Glomerular endothelial cell (primary cell): ENCODE results near the gene RAD21L1. TPM values are rescaled to one million over a fixed set of nuclear protein-coding genes. Genes with fewer than 3 reads are reported as not detected.

Experiments used
- DNase-seq: peaks from one replicate; pipeline ENCODE4 v3.0.0-alpha.2; 2011; ENCODE audit warnings: low read depth, low spot score; ENCODE audit errors: extremely low read depth
- total RNA-seq: library from RNA; depleted of rRNA; stranded (reverse); fragments of >200 nt; gene quantifications from 2 replicates; pipeline ENCODE4 v1.2.3, GENCODE V29; 2015

Gene RAD21L1
- total RNA-seq, 1 donor from 2014 or later: not detected

DNA sequence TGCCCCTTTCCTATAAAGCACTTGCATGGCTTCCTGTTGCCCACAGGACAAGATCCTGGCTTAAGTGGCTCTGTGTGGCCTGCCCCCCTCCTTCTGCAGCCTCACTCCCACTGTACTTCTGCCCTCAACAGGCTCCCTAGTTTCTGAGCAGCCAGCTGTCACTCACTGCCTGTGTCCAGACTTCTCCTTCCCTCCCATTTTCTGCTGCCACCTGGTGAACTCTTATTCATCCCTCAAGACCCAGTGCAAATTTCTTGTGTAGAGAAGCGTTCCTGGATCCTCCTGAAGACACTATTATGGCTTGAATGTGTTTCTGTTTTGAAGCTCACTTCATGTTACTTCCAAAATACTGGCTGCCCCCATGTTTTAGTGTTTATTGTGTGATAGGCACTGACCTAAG lies 66.8 kb downstream of the RAD21L1 start:
- DNase-seq: no peak

DNA sequence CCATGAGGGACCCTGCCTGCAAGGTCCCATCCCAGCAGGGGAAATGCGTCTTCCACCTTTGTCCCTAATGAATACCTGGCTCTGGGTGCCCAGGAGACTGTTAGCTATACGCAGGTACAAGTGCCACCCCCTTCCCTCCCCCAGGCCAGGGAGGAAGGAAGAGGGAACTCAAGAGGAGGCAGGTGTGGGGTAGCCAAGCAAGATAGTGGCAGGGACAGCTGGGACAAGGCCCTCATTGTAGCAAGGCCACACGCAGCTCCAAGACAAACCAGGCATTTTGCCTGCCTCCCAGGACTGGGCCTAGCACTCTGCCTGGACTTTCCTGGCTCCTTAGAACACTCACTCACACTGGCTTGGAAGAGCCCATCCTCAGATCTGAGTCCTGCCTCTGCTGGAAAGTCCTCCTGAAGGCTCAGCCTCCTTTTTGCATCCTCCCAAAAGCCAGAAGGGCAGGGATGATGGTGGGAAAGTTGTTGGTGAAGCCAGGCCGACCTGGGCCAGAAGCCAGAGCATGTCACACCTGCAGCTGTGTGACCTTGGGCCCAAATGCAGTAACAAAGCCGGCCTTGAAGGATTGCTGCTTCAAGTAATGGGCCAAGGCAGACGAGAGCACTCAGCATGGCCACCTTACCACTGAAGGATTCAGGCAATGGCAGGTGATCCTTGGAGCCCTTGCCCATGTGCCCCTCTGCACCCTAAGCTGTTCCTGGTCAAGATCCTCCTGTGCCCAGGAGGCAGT lies 68.0 kb downstream of the RAD21L1 start:
- no peak for DNase-seq

GRCh38 chr20:1294497-1294896 lies 68.7 kb downstream of the RAD21L1 start:
- DNase-seq: no peak

GRCh38 chr20:1295276-1295930 lies 69.6 kb downstream of the RAD21L1 start:
- DNase-seq: no peak

DNA sequence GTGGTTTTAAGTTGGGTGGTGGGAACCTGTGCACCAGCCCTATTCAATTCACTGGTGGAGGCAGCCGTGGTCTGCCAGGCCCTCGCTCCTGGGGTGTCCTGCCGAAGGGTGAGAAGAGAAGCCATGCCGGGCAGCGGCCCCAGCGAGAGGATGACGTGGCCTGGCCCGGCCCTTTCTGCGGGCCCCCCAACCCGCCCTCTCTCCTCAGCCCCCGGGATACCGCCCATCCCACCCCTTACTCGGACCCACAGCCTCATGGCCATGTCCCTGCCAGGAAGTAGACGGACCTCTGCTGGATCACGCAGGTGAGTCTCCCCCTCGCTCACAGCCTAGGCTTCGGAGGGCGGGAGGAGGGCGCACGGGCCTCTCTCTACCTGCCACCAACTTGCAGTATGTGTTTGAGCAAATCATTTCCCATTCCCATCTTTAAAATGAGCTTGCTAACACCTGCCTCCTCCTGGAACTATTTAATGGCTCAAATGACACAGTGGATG lies 70.3 kb downstream of the RAD21L1 start:
- no peak for DNase-seq

DNA sequence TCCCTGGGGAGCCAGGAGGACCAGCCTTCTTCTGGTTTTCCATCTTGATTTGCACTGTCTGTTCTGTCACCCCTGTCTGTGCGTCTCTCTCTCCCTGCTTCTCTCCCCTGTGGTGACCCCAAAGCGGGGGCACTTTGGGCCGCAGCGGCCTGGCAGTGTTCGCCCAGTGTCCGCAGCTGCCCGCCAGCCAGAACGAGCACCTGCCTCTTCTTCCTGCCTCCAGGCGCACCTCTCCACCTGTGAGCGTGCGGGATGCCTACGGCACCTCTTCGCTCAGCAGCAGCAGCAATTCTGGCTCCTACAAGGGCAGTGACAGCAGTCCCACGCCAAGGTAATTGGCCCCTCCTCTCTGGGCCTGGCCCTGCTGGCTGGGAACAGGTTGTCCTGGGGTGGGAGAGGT lies 71.1 kb downstream of the RAD21L1 start:
- no peak for DNase-seq

DNA sequence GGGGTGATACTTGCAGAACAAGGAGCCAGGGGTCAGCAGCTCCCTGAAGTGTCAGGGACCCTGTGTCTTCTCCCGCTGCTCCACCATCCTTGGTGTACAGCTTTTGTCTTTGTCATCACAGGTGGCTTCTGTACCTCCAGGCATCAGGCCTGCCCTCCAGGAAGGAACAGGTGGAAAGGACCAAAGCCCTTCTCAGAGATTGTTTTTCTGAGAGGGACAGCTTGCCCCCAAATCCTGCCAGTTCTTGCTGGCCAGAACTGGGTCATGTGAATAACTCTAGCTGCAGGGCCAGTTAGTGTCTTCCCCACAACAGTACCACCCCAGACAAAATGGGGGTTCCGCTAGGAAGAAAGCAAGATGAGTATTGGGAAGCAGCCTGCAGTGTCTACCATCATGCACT lies 71.6 kb downstream of the RAD21L1 start:
- DNase-seq: no peak

DNA sequence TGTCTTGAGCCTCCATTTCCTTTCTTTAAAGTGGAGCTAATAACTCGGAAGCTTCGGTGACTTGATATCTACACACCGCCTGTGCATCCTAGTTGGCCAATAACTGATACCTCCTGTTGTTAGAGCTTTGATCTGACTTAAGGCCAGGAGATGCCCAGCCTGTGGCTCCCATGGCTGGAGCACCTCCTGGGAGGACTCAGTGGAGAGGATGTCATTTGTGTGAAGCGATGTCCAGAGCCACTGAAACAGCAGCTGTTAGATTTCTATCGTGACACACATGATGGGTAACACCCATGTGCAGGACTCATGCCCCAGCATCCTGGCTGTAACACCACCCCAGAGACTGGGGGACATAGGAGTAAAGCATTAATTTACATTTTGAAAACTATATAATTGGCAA lies 72.3 kb downstream of the RAD21L1 start:
- DNase-seq: no peak

- DNase-seq: no peak
Measured at GRCh38 chr20:1298888-1299511, 73.2 kb downstream of the RAD21L1 start.

GRCh38 chr20:1299522-1299921 lies 73.7 kb downstream of the RAD21L1 start:
- DNase-seq: no peak

DNA sequence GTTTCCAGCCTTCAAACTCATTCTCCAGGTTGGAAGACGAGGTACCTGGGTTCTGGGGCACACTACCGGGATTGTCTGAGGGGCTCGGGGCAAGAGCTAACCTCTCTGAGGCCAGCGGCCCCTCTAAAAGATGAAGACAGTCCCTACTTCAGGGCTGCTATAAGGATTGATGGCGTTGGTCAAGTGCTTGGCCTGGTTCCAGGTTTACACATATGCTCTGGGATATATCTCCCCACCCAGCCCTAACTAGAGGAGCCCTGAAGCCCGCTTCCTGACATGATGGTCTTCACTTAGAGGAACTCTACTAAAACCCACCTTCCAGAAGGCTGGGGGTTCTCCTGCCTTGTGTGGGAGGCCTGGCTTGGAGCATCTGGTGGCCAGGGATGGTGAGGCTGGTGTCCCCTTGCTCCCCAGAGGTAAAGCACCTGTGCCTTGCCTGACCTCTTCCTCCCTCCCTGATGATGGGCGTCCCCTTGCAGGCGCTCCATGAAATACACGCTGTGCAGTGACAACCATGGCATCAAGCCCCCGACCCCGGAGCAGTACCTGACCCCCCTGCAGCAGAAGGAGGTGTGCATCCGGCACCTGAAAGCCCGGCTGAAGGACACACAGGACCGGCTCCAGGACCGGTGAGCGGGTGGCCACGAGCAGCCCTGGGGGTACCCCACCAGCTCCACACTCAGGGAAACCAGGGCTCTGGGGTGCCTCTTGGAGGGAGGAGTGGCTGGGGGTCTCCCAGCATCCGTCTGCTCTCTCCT lies 74.4 kb downstream of the RAD21L1 start:
- DNase-seq: no peak

- DNase-seq: no peak
Measured at GRCh38 chr20:1301031-1301529, 75.2 kb downstream of the RAD21L1 start.

DNA sequence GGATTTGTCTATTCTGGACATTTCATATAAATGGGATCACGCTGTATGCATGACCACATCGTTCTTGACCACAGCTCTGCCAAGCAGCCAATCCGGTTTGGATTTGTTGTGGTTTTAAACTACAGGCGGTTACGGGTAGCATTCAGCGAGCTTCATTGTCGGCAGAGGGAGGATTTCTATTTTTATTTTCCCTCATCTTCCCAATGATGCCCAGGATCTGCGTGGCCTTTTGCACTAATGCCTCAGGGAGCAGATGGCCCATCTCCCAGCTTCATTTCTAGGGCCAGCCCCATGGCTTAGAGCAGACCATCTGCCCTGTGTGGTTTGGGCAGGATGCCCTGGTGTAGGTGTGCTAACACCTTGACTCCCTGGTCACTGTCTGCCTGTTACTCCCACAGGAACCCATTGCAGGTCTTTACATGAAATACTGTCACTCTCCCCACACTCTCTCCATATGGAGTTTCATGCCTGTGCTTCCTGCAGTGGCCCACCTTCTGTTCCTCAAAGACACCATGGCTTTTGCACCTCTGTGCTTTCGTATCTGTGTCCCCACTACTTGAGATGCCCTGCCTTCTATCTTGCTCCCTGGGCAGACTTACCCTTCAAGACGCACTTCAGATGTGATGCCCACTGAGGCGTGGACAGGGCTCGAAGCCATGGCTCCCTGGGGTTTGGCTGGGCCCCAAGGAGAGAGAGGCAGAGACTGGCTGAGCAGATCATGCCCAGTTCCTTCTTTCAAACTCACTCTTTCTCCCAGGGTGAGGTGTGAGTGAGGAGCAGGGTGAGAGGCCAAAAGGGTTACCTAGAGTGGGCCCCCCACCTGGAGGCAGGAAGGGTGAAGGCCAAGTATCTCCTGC lies 77.1 kb downstream of the RAD21L1 start:
- no peak for DNase-seq

- no peak for DNase-seq
Measured at GRCh38 chr20:1304710-1305515, 79.1 kb downstream of the RAD21L1 start.

Other genes starting within 250 kb of the RAD21L1 start
- not detected in 2 replicates for gene RSPO4, start 223.7 kb upstream of the RAD21L1 start, total RNA-seq
- gene PSMF1, start 107.4 kb upstream of the RAD21L1 start, total RNA-seq: 93.7 and 110 TPM in 2 replicates
- 0.76 and 1.2 TPM in 2 replicates for gene TMEM74B, start 41.1 kb upstream of the RAD21L1 start, total RNA-seq
- not detected in 2 replicates for gene C20orf202, start 22.6 kb upstream of the RAD21L1 start, total RNA-seq
- 11.6 and 12.2 TPM in 2 replicates for gene SNPH, start 40.2 kb downstream of the RAD21L1 start, total RNA-seq
- gene SDCBP2, start 103.1 kb downstream of the RAD21L1 start, total RNA-seq: 3.2 and 4.4 TPM in 2 replicates
- gene FKBP1A, start 167.0 kb downstream of the RAD21L1 start, total RNA-seq: 737 and 783 TPM in 2 replicates
- gene NSFL1C, start 240.8 kb downstream of the RAD21L1 start, total RNA-seq: 53.9 and 74.2 TPM in 2 replicates